Activated CD4-positive, alpha-beta T cell treated with anti-CD3 and anti-CD28 coated beads for 36 hours (primary cell): ENCODE data around the gene PLLP. TPM values are rescaled to one million over a fixed set of nuclear protein-coding genes. Genes with fewer than 3 reads are reported as not detected.

Experiments
- ATAC-seq: fragments of 200-7000 bp; cut with Tn5 transposase; one replicate; pipeline ENCODE4 v1.10.0; 2021; ENCODE audit warnings: mild to moderate bottlenecking, moderate library complexity
- CTCF ChIA-PET: fragments of 350-600 bp; sonication (Branson Sonifier 250); formaldehyde crosslinking; loops from one replicate; lab custom pipeline; 2021; ENCODE audit warnings: antibody characterized with exemption; lab: Charles Lee
- POLR2A ChIA-PET: fragments of 350-600 bp; sonication (Branson Sonifier 250); formaldehyde crosslinking; loops from one replicate; lab custom pipeline; 2021; ENCODE audit warnings: antibody characterized with exemption, inconsistent platforms; lab: Charles Lee
- DNase-seq: peaks from one replicate; pipeline ENCODE4 v3.0.0-alpha.2; 2020
- H3K27ac Mint-ChIP-seq: one replicate; pipeline ENCODE4 v1.8.0; 2021; ENCODE audit warnings: mixed read lengths
- H3K27me3 Mint-ChIP-seq: one replicate; pipeline ENCODE4 v1.8.0; 2021; ENCODE audit warnings: mixed read lengths
- H3K36me3 Mint-ChIP-seq: one replicate; pipeline ENCODE4 v1.8.0; 2021; ENCODE audit warnings: low read depth, mixed read lengths
- H3K4me1 Mint-ChIP-seq: one replicate; pipeline ENCODE4 v1.8.0; 2021; ENCODE audit warnings: mixed read lengths
- H3K4me3 Mint-ChIP-seq: one replicate; pipeline ENCODE4 v1.8.0; 2021; ENCODE audit warnings: mild to moderate bottlenecking, moderate library complexity, mixed read lengths
- H3K9me3 Mint-ChIP-seq: one replicate; pipeline ENCODE4 v1.8.0; 2021; ENCODE audit warnings: low read depth, mixed read lengths
- intact Hi-C, 2 experiments: fragments of 100-400 bp; cut with DNase I in 1 of 2; cut with micrococcal nuclease in 1 of 2; formaldehyde crosslinking; loops; one replicate each; pipeline versions ENCODE4 v1.14.2 to v1.15.1; 2022 to 2024; cut with DNase I, micrococcal nuclease
- total RNA-seq, 2 experiments: library from RNA; stranded (reverse); gene quantifications; one replicate each; pipeline ENCODE4 v1.2.3, GENCODE V29; 2021

The PLLP gene
- total RNA-seq, 2 experiments from 2014 or later: 0.30 to 0.33 TPM

DNA sequence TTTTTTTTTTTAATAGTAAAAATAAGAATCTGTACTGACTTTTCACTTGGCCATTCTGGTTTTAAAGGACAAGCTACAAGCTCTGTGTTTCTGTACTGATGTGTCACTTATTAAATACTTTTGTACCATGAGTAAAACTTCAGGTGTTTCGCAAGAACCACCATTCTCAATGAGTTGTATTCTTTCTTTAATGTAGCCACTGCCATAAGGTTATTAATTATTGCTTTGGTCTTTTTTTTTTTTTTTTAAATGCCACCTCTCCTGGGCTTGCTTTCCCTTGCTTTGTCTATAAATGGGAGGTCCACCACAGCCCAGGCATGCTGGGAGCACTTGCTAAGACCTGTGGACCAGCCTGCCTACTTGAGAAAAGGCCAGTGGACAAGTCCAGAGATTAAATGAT lies 31.0 kb downstream of the PLLP start:
- ChIA-PET CTCF (no interaction called here), POLR2A (no interaction called here)
- Mint-ChIP-seq H3K4me1 (no peaks in the 10 kb centered on the region), H3K36me3 (peaks cover 30% of the 10 kb centered on the region), H3K27me3 (no peaks in the 10 kb centered on the region), H3K4me3 (no peak overlapping the region), H3K27ac (no peak overlapping the region), H3K9me3 (no peaks in the 10 kb centered on the region)
- intact Hi-C loops: no loop called here
- DNase-seq (no peak), ATAC-seq (no peak)

DNA sequence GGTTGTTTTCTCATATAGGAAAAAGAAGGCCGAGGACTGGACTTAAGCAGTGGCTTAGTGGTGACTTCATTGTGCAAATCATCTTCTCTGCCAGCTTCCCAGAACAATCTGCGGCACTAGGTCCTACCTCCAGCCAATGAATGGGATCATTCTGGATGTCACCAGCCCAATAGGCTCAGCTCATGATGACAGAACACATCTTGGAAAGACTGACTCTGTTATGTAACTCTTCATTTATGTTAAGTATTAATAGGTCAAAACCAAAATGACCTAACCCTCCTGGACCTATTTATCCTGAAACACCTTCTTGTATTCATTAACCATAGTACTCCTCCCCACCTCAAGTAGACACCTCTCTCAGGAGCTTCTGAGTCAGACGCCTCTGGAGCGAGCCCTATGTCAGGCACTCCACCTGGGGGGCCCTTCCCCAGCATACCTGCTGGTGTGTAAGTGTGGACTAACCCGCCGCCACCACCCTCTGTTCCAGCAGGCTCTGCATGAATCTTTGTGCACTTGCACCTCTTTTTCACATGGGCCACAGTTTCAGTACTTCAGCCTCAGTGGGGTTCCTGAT lies 32.2 kb downstream of the PLLP start:
- POLR2A ChIA-PET: no interaction called here

DNA sequence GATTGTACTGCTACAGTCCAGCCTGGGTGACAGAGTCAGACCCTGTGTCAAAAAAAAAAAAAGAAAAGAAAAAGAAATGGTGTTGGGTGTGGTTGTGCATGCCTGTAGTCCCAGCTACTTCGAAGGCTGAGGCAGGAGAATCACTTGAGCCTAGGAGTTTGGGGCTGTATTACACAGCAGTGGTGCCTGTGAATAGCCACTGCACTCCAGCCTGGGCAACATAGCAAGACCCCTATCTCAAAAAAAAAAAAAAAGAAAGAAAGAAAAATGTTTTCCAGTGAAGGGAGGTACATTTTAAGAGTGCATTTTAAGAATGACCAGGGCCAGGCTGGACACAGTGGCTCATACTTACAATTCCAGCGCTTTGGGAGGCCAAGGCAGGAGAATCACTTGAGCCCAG lies 33.1 kb downstream of the PLLP start:
- Mint-ChIP-seq H3K27me3 (no peaks in the 10 kb centered on the region), H3K27ac (no peak overlapping the region), H3K9me3 (no peaks in the 10 kb centered on the region), H3K4me3 (no peak overlapping the region), H3K4me1 (peaks cover 2% of the 10 kb centered on the region), H3K36me3 (peaks cover 32% of the 10 kb centered on the region)
- intact Hi-C loops: no loop called here
- no peak for ATAC-seq
- ChIA-PET CTCF (interaction anchor here (0.6 to 1.4 kb wide), 4 partner anchors 12 to 400 kb away, joined by 4 to 5 read pairs (median 4); no protein-coding TSS in a partner anchor), POLR2A (no interaction called here)
- DNase-seq: no peak

More for the DNA sequence above, 32.2 kb downstream of the PLLP start:
- intact Hi-C loops: no loop called here
- H3K36me3 Mint-ChIP-seq: peaks cover 32% of the 10 kb centered on the region
- H3K27ac Mint-ChIP-seq: no peak overlapping the region
- DNase-seq (no peak), ATAC-seq (no peak)
- CTCF ChIA-PET: interaction anchor here (1.3 to 1.4 kb wide), 2 partner anchors 16 to 165 kb away, joined by 5 read pairs; no protein-coding TSS in a partner anchor
- no peaks in the 10 kb centered on the region for H3K27me3 Mint-ChIP-seq
- no peaks in the 10 kb centered on the region for H3K4me1 Mint-ChIP-seq
- no peak overlapping the region for H3K4me3 Mint-ChIP-seq
- H3K9me3 Mint-ChIP-seq: no peaks in the 10 kb centered on the region

DNA sequence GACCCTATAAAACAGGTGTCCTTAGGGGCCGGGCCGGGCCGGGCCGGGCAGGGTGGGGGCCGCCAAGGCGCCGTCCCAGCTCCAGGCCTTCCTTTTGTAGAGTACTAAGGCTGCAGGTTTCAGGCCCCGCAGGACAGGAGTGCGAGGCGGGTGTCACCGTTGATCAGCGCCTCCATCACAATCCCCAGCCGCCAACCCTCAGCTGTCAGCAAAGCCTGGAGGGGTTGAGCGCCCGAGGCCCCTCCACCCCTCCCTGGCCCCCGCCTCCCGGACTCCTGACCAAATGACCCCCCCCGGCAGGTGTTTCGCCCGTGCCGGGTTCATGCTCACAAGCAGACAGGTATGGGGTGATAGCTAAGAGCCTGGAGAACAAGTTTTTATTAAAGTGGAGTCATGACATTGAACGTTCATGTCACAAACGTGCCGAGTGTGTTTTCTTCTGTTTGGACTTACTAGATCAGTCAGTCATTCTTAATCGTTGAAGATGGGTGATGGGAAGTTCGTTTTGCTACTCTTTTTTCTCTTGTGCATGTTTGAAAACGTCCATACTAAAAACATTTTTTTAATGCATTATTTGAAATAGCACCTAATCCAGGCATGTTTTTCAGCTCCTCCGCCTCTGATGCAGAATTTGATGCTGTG lies 38.9 kb downstream of the PLLP start:
- Mint-ChIP-seq H3K27me3 (no peaks in the 10 kb centered on the region), H3K36me3 (peaks cover 15% of the 10 kb centered on the region), H3K4me1 (peaks cover 19% of the 10 kb centered on the region), H3K27ac (no peak overlapping the region), H3K4me3 (peak overlapping the region; percentile 86), H3K9me3 (no peaks in the 10 kb centered on the region)
- ChIA-PET CTCF (interaction anchor here (0.6 to 2.2 kb wide), 6 partner anchors 10 to 461 kb away, joined by 3 to 9 read pairs (median 6); no protein-coding TSS in a partner anchor), POLR2A (interaction anchor here (0.6 to 0.9 kb wide), 3 partner anchors 10 to 275 kb away, joined by 3 to 8 read pairs (median 3); partner anchors contain the start of genes PSME3IP1 and RSPRY1)
- ATAC-seq: peak; percentile 7
- intact Hi-C loops: loop anchor here (1.0 to 2.0 kb wide), 6 partner anchors 55 to 883 kb away; partner anchors contain the start of genes PSME3IP1 (in 2 of the 2), RSPRY1 (in 2 of the 2), CFAP20 (in 1 of the 2) and CIAPIN1 (in 1 of the 2)
- DNase-seq: peak; percentile 53

DNA sequence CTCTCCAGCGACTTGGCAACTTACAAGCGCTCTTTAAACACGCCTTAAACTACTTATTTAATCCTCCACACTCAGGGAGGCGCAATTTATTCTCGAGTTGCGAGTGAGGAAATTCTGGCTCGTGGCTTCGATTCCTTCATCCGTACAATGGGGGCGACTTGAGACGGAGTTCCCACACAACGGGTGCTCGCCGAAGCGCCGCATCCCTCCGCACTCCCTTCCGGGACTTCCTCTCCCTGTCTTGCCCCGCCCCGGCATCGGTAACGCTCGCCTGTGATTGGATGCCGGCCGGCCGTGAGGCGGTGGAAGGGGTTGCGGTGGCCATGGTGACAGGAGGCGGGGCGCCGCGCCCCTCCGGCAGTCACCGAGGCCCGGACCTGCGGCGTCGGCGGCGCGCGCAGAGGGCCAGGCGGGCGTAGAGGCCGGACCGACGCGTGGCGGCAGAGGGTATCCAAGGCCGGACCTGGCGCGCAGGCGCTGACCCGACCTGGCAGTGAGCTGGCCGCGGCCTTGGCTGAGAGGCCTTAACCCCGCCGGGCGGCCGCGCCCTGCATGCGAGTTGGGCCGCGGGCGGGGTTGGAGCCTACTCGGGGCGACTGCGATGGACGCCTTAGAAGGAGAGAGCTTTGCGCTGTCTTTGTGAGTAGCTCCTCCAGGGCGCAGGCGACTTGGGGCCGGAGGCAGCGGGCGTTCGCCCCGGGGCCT lies 39.6 kb downstream of the PLLP start, which contains the start of gene ARL2BP:
Gene ARL2BP, plus strand, starts transcription at position 493 of the 705 bp plus-strand sequence. Its CDS starts 109 bp downstream, at position 602.
- Mint-ChIP-seq H3K36me3 (peaks cover 10% of the 10 kb centered on the region), H3K4me3 (peak within 1 kb of the TSS; percentile 86), H3K27ac (peak within 1 kb of the TSS; percentile 92), H3K9me3 (no peaks in the 10 kb centered on the region), H3K27me3 (no peaks in the 10 kb centered on the region), H3K4me1 (peaks cover 19% of the 10 kb centered on the region)
- ChIA-PET POLR2A (interaction anchor here (0.9 kb wide), 1 partner anchor 9 kb away, joined by 3 read pairs; no protein-coding TSS in a partner anchor), CTCF (interaction anchor here (0.6 to 1.9 kb wide), 5 partner anchors 9 to 461 kb away, joined by 3 to 9 read pairs (median 4); no protein-coding TSS in a partner anchor)
- ATAC-seq (peak; percentile 97), DNase-seq (peak; percentile 99)
- intact Hi-C loops: loop anchor here (1.0 to 2.0 kb wide), 6 partner anchors 55 to 884 kb away; partner anchors contain the start of genes PSME3IP1 (in 2 of the 2), RSPRY1 (in 2 of the 2), CFAP20 (in 1 of the 2) and CIAPIN1 (in 1 of the 2)

DNA sequence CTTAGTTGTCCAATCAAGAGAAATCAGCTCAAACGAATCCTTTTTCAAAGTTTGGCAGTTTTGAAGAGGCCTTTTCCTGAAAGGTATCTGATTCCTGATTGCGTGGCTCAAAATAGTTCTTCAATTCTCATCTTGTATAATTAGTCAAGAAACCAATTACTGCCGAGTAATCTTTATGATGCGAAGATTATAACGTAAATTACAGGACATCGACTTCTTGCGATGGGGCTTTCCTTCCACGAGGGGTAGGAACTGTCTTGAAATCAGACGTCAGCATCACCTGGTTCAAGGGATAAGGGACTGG lies 40.1 kb downstream of the PLLP start:
- Mint-ChIP-seq H3K27me3 (no peaks in the 10 kb centered on the region), H3K9me3 (no peaks in the 10 kb centered on the region), H3K36me3 (peaks cover 5% of the 10 kb centered on the region), H3K4me3 (peak overlapping the region; percentile 86), H3K4me1 (peaks cover 19% of the 10 kb centered on the region), H3K27ac (peak overlapping the region; percentile 92)
- ATAC-seq: peak; percentile 69
- DNase-seq: no peak
- ChIA-PET POLR2A (no interaction called here), CTCF (interaction anchor here (1.4 kb wide), 1 partner anchor 8 kb away, joined by 4 read pairs; no protein-coding TSS in a partner anchor)
- intact Hi-C loops: loop anchor here (1.0 to 2.0 kb wide), 4 partner anchors 56 to 884 kb away; partner anchors contain the start of genes CFAP20 (in 1 of the 2), PSME3IP1 (in 1 of the 2) and RSPRY1 (in 1 of the 2)

DNA sequence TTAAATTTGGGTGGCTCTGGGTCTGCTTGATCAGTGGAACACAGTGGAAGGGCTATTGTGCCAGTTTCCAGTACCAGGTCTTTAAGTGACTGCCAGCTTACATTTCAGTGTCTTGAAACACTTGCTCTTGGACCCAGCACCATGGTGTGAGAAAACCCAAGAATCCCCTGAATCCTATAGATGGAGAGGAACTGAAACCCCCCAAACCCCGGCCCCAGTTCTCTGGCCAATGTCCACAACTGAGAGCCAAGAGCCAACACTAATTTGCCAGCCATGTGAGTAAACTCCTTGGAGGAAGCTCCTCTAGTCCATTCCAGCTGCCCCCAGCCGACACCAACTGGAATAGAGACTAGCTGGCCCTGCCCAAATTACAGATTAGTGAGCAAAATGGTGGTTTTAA lies 41.8 kb downstream of the PLLP start:
- ChIA-PET CTCF (interaction anchor here (0.6 kb wide), 1 partner anchor 791 kb away, joined by 3 read pairs; the partner anchor contains the start of genes NUDT21 and OGFOD1), POLR2A (no interaction called here)
- H3K27ac Mint-ChIP-seq: no peak overlapping the region
- H3K4me3 Mint-ChIP-seq: no peak overlapping the region
- peaks cover 22% of the 10 kb centered on the region for H3K4me1 Mint-ChIP-seq
- no peaks in the 10 kb centered on the region for H3K9me3 Mint-ChIP-seq
- peaks cover 11% of the 10 kb centered on the region for H3K36me3 Mint-ChIP-seq
- intact Hi-C loops: no loop called here
- ATAC-seq: no peak
- no peak for DNase-seq
- no peaks in the 10 kb centered on the region for H3K27me3 Mint-ChIP-seq

DNA sequence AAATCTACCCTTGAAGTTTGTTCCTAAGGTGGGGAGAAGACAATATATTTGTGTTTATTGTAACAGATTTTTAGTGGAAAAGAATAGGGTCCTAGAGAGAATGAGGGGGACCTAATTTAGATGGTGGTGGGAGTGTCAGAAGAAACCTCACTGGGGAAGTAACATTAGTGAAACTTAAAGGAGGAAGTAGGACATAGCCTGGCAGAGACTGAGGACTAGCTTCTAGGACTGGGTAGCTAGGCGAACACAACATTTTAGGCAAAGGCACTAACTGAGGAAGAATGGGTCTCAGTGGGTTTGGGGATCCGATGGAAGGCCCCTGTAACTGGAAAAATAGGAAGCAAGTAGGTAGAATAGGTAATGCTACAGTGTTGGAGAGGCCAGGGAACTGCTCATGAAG lies 43.6 kb downstream of the PLLP start:
- ATAC-seq: no peak
- Mint-ChIP-seq H3K4me1 (peaks cover 19% of the 10 kb centered on the region), H3K27me3 (no peaks in the 10 kb centered on the region), H3K36me3 (peaks cover 17% of the 10 kb centered on the region), H3K27ac (no peak overlapping the region), H3K9me3 (no peaks in the 10 kb centered on the region), H3K4me3 (no peak overlapping the region)
- DNase-seq: no peak
- ChIA-PET POLR2A (no interaction called here), CTCF (interaction anchor here (0.7 to 1.5 kb wide), 3 partner anchors 48 to 97 kb away, joined by 3 to 4 read pairs (median 3); no protein-coding TSS in a partner anchor)
- intact Hi-C loops: no loop called here

DNA sequence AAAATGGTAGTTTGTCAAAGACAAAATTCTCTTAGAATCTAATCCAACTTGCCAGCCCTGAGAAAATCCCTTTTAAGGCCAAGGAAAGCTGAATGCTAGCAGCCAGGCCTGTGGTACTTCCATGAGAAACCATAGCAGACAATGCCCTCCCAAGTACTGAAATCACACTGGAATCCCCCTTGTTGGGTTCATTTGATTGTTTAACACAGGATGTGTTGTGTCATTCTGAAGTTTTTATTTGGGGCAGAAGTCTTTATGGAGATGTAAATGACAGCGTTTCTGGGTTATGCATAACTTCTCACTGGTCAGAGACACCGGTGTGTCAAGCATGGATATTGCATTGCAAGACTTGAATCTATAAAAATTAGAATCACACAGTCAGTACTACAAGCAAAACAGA lies 45.4 kb downstream of the PLLP start:
- intact Hi-C loops: no loop called here
- POLR2A ChIA-PET: no interaction called here
- Mint-ChIP-seq H3K27me3 (no peaks in the 10 kb centered on the region), H3K4me1 (peaks cover 15% of the 10 kb centered on the region), H3K9me3 (no peaks in the 10 kb centered on the region), H3K4me3 (no peak overlapping the region), H3K27ac (peak overlapping the region; percentile 6), H3K36me3 (peaks cover 28% of the 10 kb centered on the region)
- CTCF ChIA-PET: interaction anchor here (0.7 kb wide), 2 partner anchors 12 to 648 kb away, joined by 3 to 4 read pairs; no protein-coding TSS in a partner anchor
- ATAC-seq (peak; percentile 12), DNase-seq (no peak)

DNA sequence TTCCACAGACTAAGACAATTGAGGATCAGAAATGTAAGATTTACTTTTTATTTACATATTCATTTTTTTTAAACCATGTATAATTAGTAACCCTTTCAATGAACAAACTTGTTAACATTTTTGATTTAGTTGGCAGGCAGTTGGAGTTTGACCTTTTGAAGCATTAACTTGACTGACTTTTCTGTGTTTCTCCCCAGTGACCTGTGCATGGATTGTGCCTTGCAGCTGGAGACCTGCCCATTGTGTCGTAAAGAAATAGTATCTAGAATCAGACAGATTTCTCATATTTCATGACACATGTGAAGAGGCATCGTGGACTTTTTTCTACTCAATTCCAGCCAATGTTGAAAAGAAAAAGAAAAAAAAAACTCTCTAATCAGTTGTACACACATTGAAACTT lies 45.8 kb downstream of the PLLP start:
- H3K9me3 Mint-ChIP-seq: no peaks in the 10 kb centered on the region
- ChIA-PET CTCF (interaction anchor here (0.6 to 0.7 kb wide), 3 partner anchors 13 to 647 kb away, joined by 3 to 4 read pairs (median 3); no protein-coding TSS in a partner anchor), POLR2A (no interaction called here)
- H3K27ac Mint-ChIP-seq: peak overlapping the region; percentile 6
- ATAC-seq (no peak), DNase-seq (no peak)
- peaks cover 32% of the 10 kb centered on the region for H3K36me3 Mint-ChIP-seq
- no peaks in the 10 kb centered on the region for H3K27me3 Mint-ChIP-seq
- intact Hi-C loops: no loop called here
- H3K4me1 Mint-ChIP-seq: peaks cover 12% of the 10 kb centered on the region
- no peak overlapping the region for H3K4me3 Mint-ChIP-seq

DNA sequence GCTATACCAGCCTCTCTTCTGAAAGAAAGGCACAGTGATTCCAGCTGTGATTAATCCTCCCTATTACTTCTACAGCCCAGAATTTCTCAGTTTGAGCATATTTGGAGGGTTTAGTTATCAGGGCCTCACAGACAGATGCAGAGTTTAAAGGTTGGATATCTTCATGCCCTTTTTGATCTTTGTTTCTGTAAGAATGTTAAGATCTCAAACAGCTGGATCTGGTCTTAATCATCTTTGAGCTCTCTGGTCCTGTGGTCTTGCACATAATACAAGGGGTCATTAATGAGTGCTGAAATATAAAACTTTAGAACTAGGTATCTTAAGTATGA lies 48.5 kb downstream of the PLLP start:
- Mint-ChIP-seq H3K4me1 (peaks cover 12% of the 10 kb centered on the region), H3K27ac (peak overlapping the region; percentile 78), H3K4me3 (no peak overlapping the region), H3K9me3 (no peaks in the 10 kb centered on the region), H3K36me3 (peaks cover 39% of the 10 kb centered on the region), H3K27me3 (no peaks in the 10 kb centered on the region)
- ATAC-seq (no peak), DNase-seq (no peak)
- intact Hi-C loops: no loop called here
- ChIA-PET CTCF (interaction anchor here (0.8 to 1.7 kb wide), 9 partner anchors 8 to 271 kb away, joined by 3 to 6 read pairs (median 4); partner anchors contain the start of gene ARL2BP), POLR2A (interaction anchor here (0.5 to 1.2 kb wide), 3 partner anchors 10 to 297 kb away, joined by 3 to 4 read pairs (median 3); partner anchors contain the start of gene ARL2BP)
